Ureter (tissue), 1 donor: ENCODE results near the gene NPHS1. TPM values are rescaled to one million over a fixed set of nuclear protein-coding genes. Genes with fewer than 3 reads are reported as not detected.
"Not testable (repeated sequence)": the region's sequence is repeated elsewhere in the genome, so short reads cannot be mapped to it uniquely, and the experiment has no call there.

ENCODE experiments used
- DNase-seq: peaks from one replicate; pipeline ENCODE4 v3.0.0-alpha.2; 2020; ENCODE audit warnings: low spot score
- total RNA-seq: library from RNA; stranded (reverse); gene quantifications from one replicate; pipeline ENCODE4 v1.2.4, GENCODE V29; 2023
- donor health status: DM: yes; HTN: yes; CAD: no.

NPHS1 gene
- total RNA-seq, 1 donor from 2014 or later = not detected

DNA sequence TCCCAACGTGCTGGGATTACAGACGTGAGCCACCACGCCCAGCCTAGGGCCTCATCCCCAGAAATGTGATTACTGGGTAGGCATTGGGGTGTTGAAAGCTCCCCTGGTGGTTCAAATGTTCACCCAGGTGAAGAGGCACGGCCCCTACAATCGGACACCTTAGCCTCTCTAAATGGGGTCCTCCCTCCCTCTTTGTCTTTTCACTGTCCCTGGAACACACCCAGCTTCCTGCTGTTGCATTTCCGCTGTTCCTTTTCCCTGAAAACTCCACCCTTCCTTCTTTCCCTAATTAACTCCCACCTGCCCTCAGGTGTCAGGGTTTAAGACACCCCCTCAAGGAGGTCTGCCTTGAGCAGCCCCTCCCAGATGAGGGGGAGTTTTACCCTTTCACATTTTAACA, 36.0 kb downstream of the NPHS1 start:
- DNase-seq = no peak

DNA sequence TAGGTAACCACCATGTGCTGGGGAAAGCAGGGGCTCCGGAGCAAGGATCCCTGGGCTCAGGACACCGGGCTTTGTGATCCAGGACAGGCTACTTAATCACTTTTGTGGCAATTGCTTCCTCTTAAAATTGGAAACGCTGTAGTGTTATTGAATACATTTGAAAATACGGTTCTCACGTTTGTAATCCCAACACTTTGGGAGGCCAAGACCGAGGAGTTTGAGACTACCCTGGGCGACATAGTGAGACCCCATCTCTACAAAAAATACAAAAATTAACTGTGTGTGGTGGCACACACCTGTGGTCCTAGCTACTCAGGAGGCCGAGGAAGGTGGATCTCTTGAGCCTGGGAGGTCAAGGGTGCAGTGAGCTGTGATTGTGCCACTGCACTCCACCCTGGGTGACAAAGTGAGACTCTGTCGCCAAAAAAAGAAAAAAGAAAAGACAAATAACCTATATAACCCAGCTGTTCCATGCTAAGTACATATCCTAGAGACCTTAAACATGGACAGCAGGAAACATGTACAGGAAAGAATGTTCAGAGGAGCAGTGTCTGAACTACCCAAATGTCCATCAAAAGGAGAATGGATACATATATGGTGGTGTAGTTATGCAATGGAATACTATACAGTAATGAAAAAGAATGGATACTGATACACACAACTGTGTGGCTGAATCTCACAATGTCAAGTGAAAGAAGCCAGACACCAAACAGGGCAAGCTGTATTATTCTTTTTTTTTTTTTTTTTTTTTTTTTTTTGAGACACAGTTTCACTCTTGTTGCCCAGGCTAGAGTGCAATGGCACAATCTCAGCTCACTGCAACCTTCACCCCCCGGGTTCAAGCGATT, 39.0 kb downstream of the NPHS1 start:
- no peak for DNase-seq

GRCh38 chr19:35812220-35813042, 39.9 kb downstream of the NPHS1 start, which contains the start of gene PRODH2:
Gene PRODH2 (minus strand): TSS chr19:35812845. CDS start chr19:35812805, 40 bp downstream.
- DNase-seq = no peak

- no peak for DNase-seq
These were observed 40.7 kb downstream of the NPHS1 start for GRCh38 chr19:35811317-35812219.

GRCh38 chr19:35807633-35808032, 44.7 kb downstream of the NPHS1 start:
- DNase-seq = no peak

DNA sequence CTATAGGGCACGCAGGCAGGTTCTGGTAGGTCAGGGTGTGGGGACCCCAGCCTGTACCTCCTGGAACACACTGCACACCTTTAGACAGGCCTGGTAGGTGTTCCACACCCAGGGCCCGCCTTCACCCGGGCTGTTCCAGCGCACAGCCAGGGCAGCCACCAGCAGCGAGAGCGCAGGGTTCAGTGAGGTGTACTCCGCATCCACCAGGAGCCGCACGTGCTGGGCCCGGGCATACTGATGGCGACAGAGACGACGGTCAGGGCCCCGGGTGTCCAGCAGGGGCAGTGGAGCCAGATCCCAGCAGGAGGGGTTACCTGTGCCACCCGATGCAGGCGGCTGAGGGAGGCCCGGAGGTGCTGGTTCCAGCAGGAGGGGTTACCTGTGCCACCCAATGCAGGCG, 45.7 kb downstream of the NPHS1 start:
- no peak for DNase-seq

- DNase-seq = no peak
These were observed 46.7 kb downstream of the NPHS1 start for GRCh38 chr19:35805526-35806102.

- DNase-seq = no peak
These were observed 50.5 kb downstream of the NPHS1 start for GRCh38 chr19:35801828-35802227.

GRCh38 chr19:35797663-35798062, 54.6 kb downstream of the NPHS1 start:
- DNase-seq = no peak

- DNase-seq = no peak
These were observed 55.4 kb downstream of the NPHS1 start for GRCh38 chr19:35796645-35797542.

GRCh38 chr19:35795564-35795963, 56.7 kb downstream of the NPHS1 start:
- DNase-seq = not testable (repeated sequence)

DNA sequence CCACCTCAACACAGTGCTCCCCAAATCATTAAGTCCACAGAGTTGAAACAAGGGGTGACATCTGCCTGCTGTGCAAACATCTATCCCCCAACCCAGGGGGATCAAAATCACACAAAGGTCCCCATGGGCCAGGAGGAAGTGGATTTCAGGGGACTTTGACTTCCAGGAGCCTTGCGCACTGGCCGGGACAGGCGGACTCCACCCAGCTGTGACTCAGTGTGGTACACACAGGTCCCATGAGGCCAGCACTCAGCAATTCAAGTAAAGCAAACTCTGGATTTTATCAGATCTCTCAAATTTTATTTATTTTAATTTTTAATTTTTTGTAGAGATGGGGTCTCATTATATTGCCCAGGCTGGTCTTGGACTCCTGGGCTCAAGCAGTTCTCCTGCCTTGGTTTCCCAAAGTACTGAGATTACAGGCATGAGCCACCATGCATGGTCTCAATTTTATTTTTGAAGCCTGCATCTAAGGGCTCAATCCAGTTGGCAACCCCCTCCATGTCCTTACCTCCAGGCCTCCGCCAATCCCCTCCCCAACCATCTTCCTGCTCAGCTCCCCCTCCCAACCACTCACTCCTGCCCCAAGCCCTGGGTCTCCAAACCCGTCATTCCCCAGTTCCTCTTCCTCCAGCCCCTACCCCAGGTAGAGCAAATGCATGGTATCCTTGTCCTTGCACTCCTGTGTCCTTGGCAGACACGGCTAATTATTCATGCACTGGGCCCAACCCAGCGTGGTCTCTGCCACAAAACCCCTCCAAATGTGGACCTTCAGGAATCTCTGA, 58.7 kb downstream of the NPHS1 start:
- DNase-seq = no peak

DNA sequence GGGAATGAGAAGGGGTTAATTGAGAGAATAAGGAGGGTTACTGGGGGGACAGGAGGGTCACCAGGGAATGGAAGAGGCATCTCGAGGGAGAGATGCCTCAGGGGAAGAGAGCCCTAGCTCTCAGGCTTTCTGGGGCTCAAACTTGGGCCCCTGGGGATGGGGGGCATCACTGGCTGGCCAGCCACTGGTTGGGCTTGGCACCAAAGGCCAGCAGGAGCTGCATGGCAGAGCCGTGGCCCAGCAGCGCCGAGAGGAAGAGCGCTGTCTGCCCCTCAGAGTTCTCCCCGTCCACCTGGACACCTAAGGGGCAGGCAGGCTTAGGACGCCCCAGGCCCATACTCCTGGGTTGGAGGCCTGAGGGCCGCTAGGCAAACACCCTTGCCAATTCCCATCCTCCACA, 59.4 kb downstream of the NPHS1 start:
- no peak for DNase-seq

DNA sequence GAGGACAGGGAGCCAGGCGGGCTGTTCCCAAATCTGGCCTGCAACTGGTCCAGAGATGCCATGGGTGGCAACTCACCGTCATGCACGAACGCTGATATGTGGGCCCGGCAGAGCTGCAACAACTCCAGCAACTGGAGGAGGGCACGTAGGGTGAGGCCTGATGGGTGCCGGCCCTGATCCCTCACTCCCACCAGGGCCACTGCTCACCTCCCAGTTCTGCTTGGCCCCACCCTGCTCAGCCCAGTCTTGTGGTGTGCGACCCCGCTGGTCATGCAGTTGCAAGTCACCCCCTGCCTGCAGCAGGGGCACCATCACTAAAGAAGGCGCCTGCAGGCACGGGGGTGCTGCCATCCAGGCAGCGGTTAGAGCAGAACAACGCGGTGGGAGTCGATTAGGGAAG, 60.0 kb downstream of the NPHS1 start:
- no peak for DNase-seq

DNA sequence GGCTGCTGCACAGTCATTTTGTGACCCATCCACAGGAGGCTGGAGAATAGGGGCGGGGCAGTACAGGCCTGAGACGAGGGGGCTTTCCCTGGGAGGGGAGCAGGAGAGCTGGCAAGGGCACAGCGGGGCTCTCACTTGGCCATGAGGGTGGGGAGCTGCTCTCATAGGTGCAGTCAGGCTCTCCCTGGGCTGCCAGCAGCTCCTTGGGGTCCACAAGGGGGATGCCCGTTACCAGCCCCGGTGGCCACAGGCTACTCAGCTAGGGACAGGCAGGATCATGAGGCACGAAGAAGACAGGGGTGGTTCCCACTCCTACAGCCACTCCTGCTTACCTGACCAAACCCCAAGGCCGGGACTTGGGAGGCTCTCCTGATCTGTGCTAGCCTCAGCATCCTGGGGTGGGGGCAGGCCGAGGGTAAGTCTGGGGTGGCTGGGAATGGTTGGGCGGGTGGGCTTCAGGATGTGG, 60.5 kb downstream of the NPHS1 start:
- DNase-seq = no peak

DNA sequence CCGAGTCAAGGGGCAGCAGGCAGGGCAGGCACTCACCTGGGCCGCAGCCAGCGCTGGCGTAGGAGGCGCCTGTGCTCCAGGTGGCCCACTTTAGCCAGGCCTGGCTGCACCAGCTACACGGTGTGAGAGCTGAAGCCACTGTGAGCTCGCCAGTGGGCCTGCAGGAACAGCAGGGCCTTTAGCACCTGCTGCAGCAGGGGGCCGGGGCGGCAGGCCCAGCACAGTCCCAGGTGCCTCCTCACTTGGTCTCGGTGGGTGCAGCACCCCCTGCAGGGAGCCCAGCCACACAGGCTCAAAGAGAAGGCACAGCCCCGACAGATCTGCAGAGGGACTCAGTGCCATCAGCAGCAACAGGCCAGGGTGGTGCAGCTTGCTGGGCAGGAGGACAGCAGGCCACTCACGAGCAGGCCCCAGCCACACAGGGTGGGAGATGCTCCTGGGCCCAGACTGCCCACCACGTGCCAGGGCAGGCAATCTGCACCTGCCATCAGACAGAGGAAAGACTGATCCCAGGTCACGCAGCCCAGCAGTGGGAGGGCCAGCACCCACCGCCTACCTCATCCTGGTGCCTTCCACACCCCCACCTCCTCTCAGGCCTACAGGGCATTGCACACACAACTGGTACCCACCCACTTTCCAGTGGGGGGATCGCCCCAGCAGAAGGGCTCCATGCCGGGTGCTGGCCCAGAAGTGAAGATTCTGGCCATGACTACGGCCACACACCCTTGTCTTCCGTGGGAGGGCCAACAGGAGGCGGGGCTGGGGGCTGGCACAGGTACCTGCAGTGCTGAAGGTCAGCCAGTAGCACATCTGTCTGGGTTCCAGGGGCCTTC, 61.1 kb downstream of the NPHS1 start:
- DNase-seq = no peak

DNA sequence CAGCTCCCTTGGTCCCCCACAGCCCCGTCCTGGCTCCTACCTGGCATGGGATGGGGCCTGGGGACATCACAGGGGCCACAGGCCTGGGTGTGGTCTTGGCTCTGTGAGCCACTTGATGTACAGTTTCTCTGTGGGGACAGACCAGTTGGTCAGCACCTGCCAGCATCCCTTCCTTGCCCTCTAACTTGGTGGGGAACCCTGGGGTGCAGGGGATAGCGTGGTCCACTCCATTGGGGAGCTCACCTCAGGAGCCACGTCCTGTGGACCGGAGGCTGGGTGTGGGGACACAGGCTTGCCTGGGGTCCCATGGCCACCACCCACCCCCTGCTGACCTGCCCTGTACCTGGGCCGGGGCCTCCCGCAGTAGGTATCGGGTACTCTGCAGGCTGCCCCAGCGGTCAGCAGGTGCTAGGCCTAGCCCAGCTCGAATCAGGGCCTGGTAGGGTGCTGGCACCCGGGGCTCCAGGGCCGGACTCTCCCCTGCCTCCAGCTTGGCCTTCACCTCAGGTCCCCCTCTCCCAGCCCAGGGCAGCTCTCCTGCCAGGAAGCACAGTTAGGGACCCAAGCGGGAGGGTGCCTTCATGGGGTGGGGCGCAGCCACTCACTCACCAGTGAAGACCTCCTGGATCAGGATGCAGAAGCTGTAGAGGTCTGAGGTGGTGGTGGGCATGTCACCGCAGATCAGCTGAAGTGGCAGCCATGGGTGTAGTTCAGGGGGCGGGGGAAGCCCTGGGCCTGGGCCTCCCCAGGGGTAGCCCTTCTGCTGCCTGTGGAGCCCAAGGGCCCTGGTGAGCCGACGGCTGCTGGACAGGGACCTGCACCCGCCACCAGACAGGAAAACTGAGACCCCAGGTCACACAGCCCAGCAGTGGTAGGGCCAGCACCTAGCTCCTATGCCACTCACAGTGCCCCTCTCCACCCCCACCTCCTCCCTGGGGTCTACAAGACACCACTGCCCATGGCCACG, 62.0 kb downstream of the NPHS1 start:
- no peak for DNase-seq
